ENCODE results near the gene ELF3.
"Not testable (repeated sequence)": the region's sequence is repeated elsewhere in the genome, so short reads cannot be mapped to it uniquely, and the experiment has no call there.

The ELF3 gene

GRCh38 chr1:202007304-202007703 lies 3.1 kb upstream of the ELF3 start:
- DNase-seq = no peak

- no peak for DNase-seq
Measured at GRCh38 chr1:202007805-202008489, 2.4 kb upstream of the ELF3 start.

- DNase-seq = peak; percentile 75
Measured at GRCh38 chr1:202009326-202010179, 834 bp upstream of the ELF3 start.

DNA sequence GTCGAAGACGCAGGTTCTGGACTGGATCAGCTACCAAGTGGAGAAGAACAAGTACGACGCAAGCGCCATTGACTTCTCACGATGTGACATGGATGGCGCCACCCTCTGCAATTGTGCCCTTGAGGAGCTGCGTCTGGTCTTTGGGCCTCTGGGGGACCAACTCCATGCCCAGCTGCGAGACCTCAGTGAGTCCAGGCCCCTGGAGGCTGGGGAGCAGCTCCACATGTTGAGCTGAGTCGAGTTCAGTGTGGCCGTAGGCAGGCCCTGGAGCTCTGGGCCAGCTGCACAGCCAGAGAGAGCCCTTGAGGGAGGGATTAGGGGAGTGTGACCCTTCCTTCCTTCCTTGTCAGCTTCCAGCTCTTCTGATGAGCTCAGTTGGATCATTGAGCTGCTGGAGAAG lies 1.6 kb downstream of the ELF3 start:
- DNase-seq = no peak

DNA sequence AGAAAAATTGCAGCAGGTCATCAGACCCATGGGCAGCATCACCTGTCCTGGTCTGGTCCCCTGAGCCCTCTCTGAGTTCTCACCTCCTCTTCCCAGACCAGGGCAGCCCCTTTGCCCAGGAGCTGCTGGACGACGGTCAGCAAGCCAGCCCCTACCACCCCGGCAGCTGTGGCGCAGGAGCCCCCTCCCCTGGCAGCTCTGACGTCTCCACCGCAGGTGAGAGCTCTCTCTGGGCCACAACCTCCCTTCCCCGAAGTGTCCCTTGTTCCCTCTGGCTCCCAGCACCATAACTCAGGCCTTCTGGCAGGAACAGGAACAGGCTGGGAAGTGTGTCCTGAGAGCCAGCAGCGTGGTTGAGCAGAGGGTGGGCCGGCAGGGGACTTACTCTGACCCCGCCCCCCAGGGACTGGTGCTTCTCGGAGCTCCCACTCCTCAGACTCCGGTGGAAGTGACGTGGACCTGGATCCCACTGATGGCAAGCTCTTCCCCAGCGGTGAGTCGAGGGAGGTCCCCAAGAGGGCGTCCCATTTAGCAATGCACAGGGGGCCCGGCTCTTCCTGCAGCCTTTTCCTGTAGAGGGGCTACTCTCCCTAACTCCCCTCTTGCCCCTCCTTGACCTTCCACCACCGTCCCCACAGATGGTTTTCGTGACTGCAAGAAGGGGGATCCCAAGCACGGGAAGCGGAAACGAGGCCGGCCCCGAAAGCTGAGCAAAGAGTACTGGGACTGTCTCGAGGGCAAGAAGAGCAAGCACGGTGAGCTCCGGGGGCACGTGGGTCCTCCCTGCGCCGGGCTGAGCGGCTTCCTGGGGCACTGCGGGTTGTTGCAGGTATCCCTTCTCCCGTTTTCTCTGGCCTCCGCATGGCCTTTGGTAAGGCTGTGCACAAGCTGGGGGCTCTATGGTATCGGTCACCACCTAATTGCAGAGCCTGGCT lies 2.4 kb downstream of the ELF3 start:
- no peak for DNase-seq

GRCh38 chr1:202013603-202014002 lies 3.2 kb downstream of the ELF3 start:
- no peak for DNase-seq

- no peak for DNase-seq
Measured at GRCh38 chr1:202014060-202014459, 3.7 kb downstream of the ELF3 start.

DNA sequence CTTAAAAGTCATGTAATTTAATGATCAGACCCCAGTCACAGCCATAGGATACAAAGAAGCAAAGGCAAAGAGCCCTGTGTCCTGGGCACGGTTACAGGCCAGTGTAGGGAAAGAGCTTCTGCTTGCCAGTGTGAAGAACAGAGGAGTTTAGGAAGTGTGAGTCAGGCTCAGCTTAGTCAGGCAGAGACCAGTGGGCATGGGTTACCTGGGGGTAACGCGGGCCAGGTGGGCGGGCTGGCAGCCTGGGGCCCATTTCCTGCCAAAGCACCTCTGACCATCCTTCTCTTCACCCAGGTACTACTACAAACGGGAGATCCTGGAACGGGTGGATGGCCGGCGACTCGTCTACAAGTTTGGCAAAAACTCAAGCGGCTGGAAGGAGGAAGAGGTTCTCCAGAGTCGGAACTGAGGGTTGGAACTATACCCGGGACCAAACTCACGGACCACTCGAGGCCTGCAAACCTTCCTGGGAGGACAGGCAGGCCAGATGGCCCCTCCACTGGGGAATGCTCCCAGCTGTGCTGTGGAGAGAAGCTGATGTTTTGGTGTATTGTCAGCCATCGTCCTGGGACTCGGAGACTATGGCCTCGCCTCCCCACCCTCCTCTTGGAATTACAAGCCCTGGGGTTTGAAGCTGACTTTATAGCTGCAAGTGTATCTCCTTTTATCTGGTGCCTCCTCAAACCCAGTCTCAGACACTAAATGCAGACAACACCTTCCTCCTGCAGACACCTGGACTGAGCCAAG lies 4.7 kb downstream of the ELF3 start:
- DNase-seq = no peak

- no peak for DNase-seq
Measured at GRCh38 chr1:202015662-202015937, 5.2 kb downstream of the ELF3 start.

DNA sequence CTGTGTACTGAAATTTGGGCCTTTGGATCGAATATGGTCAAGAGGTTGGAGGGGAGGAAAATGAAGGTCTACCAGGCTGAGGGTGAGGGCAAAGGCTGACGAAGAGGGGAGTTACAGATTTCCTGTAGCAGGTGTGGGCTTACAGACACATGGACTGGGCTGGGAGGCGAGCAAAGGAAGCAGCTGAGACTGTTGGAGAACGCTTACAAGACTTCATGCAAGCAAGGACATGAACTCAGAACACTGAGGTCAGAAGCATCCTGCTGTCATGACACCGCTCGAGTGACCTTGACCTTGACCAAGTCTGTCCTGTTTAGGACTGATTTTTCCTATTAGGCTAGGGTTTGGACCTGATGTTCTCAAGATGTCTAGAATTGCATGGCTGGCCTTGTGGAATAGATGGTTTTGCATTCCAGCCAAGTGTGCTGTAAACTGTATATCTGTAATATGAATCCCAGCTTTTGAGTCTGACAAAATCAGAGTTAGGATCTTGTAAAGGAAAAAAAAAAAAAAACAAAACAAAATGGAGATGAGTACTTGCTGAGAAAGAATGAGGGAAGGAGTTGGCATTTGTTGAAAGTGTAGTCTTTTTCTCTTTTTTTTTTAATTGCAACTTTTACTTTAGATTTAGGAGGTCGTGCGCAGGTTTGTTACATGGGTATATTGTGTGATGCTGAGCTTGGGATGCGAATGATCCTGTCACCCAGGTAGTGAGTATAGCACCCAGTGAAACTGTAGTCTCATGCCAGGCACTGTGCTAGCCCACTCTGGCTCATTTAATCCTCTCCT lies 5.8 kb downstream of the ELF3 start:
- no peak for DNase-seq

DNA sequence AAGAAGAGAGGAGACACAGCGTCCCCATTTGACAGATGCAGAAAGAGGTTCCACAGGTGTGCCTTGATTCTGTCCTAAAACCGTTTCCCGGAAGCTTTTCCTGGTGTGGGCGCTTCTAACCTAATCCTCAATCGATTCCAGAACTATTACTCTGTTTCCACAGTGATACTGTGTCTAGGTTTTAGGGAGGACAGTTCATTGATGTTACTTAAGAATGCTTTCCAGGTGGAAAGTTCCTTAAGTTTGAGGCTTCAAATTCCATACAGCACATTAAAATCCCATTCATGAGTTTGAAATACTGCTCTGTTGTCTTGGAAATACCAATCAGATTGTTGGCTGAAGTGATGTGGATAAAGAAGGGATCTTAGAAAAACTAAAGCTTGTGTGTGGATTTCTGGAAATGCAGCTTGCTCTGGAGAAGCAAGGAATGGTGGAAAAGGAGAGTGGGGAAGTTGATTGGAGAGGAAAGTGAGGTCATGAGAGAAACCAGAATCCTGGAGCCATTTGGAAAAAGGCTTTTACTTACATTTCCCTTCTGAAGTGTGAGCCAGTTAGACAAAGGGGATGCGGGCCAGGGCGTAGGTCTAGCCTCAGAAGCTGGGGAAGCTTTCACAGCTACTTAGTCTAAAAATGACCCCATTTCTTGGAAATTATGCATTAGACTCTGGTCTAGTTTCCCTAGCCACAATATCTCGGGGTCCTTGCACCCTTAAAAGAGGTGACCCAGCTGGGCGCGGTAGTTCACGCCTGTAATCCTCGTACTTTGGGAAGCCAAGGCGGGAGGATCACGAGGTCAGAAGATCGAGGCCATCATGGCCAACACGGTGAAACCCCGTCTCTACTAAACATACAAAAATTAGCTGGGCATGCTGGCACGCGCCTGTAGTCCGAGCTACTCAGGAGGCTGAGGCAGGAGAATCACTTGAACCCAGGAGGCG lies 6.7 kb downstream of the ELF3 start:
- no peak for DNase-seq

- DNase-seq = peak; percentile 43
Measured at GRCh38 chr1:202017749-202018467, 7.5 kb downstream of the ELF3 start.

DNA sequence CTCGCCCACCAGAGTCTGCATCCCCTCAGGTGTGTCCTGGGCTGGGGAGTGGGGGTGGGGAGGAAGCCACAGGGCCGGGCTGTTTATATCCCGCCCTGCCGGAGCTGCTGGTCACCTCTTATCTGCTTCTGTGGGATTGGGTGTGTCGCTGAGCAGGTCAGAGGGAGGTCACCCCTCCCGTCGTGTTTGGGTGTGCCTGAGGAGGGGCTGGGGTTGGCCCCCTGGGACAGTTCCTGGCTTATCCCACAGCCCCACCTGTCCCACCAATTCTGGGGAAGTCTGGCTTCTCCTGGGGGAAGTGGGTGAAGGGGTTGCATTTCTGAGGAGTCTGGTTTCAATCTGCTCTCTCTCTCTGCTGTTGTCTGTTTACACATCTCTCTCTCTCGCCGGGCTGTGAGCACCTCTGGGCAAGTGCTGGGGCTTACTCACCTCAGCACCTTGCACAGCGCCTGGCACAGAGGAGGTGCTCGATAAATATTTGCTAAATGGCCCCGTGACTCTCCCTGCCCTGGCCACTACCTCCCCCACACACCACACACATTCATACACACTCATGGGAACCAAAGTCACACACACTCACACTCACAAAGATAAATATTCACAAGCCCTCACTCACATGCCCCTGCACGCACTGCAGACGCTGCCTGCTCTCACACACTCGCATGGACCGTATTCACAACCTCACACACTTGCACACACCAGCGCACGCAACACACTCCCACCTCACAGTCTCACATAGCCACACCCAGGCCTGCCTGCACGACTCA lies 8.3 kb downstream of the ELF3 start:
- peak; percentile 51 for DNase-seq

- not testable (repeated sequence) for DNase-seq
Measured at GRCh38 chr1:202019235-202019558, 8.8 kb downstream of the ELF3 start.

DNA sequence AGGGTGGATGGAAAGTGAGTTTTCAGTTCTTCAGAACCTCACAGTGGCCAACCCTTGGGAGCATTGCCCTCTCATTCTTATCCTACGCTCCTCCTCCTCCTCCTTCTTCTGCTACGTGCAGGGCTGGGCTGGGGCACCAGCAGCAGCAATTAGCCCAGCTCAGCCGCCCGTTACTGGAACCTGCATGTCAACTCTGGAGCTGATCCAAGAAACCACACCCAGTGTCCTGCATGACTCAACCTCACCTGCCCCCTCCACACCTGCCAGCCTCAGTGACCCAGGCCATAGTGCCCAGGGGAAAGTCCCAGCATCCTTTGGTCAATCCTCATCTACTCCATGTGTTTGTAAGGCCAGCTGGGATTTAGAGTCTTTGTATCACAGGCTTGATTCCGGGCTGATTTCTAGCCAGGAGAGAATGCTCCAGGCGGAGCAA lies 12.6 kb downstream of the ELF3 start:
- no peak for DNase-seq

DNA sequence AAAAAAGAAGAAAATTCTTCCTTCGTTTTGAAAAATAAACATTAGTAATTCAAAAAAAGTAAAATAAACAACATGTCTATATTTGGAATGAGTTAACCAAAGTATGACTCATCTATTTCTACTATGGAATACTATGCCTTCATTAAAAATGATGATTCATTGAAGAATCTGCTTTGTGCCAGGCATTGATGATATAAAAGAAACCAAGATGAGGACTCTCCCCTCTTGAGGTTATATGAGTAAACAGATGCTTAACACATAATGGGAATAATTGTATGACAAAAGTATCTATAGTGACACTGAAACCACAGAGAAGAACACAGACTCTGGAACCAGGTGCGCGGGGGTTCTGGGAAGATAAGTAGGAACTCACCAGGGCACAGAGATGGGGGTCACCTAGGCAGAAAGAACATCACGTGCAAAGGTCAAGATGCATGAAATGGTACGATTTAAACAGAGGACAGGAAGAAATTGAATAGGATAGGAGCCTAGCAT lies 18.8 kb downstream of the ELF3 start:
- no peak for DNase-seq

DNA sequence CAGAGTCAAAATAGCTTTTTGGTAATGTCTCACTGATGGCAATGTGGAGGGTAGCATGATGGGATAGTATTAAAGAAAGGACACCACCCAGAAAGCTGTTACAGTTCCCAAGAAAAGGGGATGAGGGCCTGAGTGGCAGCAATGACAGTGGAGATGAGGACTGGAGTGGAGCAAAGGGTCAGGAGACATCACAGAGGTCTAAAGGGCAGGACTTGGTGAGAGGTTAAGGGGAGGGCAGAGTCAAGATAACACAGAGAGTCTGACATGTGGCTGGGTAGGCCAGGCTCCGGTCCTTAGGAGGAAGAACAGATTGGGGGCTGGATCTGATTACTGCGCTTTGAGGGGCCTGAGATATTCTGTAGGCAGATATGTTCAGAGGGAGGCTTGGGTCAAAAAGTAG lies 19.3 kb downstream of the ELF3 start:
- DNase-seq = no peak

- DNase-seq = no peak
Measured at GRCh38 chr1:202031796-202032195, 21.4 kb downstream of the ELF3 start.

Measured in right kidney (tissue), 1 donor.